GM19043 (cell line): ENCODE measurements around the gene HES5.
"Not testable (repeated sequence)": the region's sequence is repeated elsewhere in the genome, so short reads cannot be mapped to it uniquely, and the experiment has no call there.

Experiments
- ATAC-seq: cut with Tn5 transposase; IDR thresholded peaks from one replicate; pipeline ENCODE4 v1.9.1; 2021; ENCODE audit warnings: low read depth; ENCODE audit not compliant: unreplicated experiment

The HES5 gene, protein sequence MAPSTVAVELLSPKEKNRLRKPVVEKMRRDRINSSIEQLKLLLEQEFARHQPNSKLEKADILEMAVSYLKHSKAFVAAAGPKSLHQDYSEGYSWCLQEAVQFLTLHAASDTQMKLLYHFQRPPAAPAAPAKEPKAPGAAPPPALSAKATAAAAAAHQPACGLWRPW

DNA sequence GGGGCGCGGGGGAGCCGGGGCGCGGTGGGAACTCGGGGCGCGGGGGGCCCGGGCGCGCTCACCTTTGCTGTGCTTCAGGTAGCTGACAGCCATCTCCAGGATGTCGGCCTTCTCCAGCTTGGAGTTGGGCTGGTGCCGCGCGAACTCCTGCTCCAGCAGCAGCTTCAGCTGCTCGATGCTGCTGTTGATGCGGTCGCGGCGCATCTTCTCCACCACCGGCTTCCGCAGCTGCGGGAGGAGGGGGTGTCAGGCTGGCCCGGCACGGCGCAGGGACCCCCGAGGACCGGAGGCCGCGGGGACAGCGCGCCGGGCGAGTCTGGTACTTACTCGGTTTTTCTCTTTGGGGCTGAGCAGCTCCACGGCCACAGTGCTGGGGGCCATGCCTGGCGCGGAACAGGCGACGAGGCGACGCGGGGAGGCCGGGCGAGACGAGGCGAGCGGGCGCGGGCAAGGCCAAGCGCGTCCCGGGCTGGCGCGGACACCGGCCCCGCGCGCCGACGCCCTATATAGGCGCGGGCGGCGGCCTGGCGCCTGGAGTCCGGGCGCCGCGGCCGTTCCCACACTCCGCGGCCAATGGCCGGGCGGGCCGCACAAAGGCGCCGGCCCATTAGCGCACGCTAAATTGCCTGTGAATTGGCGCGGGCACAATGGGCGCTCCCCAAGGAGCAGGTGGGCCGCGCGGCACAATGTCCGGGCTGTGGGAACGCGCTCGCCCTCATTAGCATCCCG is at the start of gene HES5:
Gene HES5 (minus strand): TSS at position 480 of the 729 bp plus-strand sequence. CDS start 99 bp downstream, at position 381.
- ATAC-seq, result no peak

DNA sequence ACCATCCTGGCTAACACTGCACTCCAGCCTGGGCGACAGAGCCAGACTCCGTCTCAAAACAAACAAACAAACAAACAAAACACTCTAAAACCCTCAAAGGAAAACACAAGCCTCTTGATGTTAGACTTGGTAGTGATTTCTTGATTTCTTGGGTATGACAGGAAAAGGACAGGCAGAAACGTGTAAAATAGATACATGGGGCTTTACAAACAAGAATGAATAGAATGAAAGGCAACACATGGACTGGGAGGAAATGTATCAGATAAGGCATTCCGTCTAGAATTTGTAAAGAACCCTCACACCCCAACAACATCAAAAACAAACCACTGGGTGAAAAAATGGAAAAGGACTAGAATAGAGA is 48.7 kb upstream of the HES5 start:
- ATAC-seq, result no peak

GRCh38 chr1:2577565-2578075 is 47.6 kb upstream of the HES5 start:
- ATAC-seq, result not testable (repeated sequence)

DNA sequence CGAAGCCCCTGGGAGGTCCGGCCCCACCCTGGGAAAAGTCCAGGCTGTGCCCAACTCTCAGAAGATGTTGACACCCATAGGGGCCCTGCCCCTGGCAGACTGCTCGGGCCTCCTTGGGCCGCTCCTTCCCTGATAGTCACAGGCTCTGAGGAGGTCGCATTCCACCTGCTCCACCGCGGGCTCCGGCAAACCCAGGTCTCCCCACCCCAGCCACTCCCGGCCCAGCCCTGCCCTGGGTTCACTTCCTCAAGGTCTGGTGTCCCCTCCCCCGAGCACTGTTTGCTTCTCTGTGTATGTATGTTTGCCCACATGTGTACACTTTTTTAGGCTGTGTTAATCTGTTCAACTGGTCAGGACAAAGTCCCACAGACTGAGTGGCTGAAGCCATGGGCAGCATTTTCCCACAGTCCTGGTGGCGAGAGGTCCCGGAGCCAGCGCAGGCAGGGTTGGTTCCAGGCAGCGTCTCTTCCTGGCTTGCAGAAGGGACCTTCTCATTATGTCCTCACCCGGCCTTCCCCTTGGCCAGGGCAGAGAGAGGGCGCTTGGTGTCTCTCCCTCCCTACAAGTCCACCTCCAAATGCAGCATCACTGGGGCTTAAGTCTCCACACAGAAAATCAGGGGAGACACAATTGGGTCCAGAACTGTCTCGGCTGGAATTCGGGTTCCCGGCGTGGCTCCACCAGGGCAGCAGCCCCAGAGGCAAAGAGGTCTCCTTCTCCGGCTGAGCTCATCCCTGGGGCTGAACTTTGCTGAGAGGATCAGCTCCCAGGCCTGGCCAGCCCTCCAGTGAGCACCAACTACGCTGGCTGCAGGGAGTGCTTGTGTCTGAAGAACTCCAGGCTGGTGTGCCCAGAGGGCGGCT is 46.0 kb upstream of the HES5 start:
- no peak for ATAC-seq

- ATAC-seq, result no peak
These were observed 44.3 kb upstream of the HES5 start for GRCh38 chr1:2574350-2574749.

GRCh38 chr1:2573250-2573920 is 43.3 kb upstream of the HES5 start:
- no peak for ATAC-seq

GRCh38 chr1:2571348-2571747 is 41.3 kb upstream of the HES5 start:
- ATAC-seq, result no peak

- ATAC-seq, result no peak
These were observed 40.3 kb upstream of the HES5 start for GRCh38 chr1:2570332-2570731.

DNA sequence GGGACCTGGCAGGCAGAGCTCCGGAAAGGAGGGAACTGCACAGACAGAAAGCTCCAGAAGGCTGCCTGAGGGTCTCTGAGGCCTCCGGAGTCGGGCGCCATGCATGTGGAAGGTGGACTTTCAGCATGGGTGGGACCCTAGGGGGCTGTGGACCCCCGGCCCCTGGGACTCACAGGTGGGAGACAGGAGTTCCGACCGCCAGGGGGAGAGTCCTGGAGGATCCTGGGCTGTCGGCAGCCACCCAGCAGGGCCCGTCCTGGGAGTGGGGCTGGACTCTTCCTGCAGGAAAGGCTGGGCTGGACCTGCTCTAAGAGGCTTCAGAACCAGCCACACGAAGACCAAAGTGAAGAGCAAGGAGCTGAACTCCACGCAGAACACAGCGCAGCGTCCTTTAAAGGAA is 39.6 kb upstream of the HES5 start:
- not testable (repeated sequence) for ATAC-seq

- no peak for ATAC-seq
These were observed 39.0 kb upstream of the HES5 start for GRCh38 chr1:2569060-2569459.

DNA sequence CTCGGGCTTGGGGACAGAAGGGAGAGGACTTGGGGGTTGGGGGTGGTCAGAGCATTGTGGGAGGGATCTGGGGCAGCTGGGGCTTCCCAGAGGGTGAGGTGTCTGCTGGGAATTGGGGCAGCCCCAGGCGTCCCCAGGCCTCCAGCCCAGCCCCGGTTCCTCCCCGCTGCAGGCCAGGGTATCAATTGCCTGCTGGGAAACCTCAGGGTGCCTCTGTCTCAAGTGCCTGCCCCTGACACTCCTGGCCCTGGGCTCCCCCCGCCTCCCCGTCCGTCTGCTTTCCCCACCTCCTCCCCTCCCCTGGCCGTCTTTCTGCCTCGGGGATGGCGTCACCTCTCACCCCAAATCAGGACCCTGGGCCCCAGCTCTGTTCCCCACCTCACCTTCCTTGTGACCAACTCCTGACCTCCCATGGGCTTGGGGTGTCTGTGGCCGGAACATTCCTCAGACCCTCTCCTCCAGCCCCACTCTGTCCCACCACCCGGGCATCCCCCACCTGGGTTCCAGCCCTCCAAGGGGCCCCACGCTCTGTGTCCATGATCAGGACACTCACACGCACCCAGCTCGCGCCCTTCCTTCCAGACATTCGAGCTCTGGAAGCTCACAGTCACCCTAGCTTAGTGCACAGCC is 38.2 kb upstream of the HES5 start:
- not testable (repeated sequence) for ATAC-seq

- no peak for ATAC-seq
These were observed 37.1 kb upstream of the HES5 start for GRCh38 chr1:2567083-2567679.

- ATAC-seq, result no peak
These were observed 36.3 kb upstream of the HES5 start for GRCh38 chr1:2566101-2567045.

DNA sequence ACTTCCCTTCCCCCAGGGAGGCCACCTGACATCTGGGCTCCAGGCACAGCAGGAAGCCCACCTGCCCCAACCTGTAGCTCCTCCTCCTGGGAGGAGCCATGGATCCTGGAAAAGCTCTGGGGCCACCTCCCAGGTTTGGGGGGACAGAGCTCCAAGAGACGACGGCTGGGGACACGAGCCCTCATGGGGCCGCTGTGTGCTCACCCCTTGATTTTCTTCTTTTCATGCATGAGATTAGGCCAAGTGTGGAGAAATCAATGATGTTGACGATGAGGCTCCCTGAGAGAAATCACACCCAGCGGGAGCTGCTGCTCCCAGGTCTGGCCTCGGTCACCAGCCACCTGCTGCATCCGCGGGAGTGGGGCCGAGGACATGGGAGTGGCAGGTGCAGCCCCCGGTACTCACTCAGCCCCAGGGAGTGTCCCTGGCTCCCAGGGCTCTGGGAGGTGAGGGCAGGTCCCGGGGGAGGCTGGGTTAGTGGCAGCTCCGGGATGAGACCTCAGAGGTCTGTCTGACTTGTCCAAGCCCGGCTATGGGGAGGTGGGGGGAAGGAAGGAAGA is 34.8 kb upstream of the HES5 start:
- ATAC-seq, result no peak

DNA sequence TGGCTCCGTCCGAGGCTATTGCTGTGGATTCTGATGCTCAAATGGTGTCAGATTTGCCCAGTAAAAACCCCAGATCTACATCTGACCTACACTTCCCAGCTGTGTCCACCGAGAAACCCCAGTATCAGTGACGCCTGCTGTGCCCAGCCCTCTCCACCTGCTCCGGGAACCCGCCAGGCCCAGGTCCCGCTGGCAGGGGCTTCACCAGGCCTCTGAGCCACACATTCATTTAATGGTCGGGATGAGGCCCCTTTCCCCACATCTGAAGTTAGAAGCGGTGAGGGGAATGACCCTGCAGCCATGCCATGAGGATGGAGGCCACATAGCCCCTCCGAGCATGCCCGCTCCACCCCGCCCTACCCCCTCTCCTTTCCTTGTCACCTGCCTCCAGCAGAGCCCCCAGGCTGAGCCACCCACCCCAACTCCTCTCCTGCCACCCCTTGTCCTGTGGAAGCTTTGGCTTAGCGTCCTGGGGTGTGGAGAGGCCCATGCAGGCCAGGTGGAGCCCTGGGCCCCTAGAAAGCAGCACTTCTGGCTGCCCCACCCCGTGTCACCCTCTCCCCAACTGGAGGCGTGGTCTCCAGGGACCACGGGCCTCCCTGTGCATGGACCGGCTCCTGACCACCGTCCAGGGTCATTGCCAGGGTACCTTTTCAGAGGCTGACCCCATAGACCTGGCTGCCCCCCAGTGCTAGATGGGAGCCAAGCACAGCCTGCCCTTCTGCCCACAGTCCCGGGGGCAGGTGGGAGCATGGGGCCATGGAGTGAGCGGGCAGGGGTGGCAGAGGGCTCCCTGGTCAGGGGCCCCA is 34.1 kb upstream of the HES5 start:
- no peak for ATAC-seq

GRCh38 chr1:2563205-2563604 is 33.1 kb upstream of the HES5 start:
- no peak for ATAC-seq
